Measurements from ENCODE around the gene CREB3L1.

Gene CREB3L1

DNA sequence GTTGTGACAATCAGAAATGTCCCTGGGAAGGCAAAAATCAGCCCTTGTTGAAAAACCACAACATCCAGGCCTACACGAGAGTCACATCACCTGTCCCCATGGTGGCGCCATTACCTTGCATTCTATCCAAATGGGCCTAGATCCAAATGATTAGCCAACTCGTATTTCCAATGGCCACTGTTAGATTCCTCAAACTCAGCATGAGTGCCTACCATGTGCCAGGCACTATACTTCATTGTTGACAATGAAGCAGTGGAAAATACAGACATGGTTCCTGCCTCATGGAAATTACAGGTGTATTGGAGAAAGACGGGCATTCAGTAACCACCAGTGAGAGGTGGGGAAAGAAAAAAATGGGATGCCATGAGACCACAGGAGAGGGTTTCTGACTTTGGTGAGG, 29.8 kb upstream of the CREB3L1 start:
- peak; percentile 11; the same call in 2 of the 3 replicates for ATAC-seq
- TF ChIP-seq PPARA (CRISPR knock-in tag; IDR thresholded peaks at IDR 0.05; ENCODE audit: borderline replicate concordance): no peak
- no peak for TF ChIP-seq ARNTL (CRISPR knock-in tag; IDR thresholded peaks at IDR 0.05; ENCODE audit: borderline replicate concordance, low read depth)
- TF ChIP-seq, protein P1, sequence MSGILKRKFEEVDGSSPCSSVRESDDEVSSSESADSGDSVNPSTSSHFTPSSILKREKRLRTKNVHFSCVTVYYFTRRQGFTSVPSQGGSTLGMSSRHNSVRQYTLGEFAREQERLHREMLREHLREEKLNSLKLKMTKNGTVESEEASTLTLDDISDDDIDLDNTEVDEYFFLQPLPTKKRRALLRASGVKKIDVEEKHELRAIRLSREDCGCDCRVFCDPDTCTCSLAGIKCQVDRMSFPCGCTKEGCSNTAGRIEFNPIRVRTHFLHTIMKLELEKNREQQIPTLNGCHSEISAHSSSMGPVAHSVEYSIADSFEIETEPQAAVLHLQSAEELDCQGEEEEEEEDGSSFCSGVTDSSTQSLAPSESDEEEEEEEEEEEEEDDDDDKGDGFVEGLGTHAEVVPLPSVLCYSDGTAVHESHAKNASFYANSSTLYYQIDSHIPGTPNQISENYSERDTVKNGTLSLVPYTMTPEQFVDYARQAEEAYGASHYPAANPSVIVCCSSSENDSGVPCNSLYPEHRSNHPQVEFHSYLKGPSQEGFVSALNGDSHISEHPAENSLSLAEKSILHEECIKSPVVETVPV (CRISPR knock-in tag; IDR thresholded peaks at IDR 0.05): no peak
- no peak for TF ChIP-seq TOX (CRISPR knock-in tag; IDR thresholded peaks at IDR 0.05; ENCODE audit: borderline replicate concordance)
- TF ChIP-seq, protein P2, sequence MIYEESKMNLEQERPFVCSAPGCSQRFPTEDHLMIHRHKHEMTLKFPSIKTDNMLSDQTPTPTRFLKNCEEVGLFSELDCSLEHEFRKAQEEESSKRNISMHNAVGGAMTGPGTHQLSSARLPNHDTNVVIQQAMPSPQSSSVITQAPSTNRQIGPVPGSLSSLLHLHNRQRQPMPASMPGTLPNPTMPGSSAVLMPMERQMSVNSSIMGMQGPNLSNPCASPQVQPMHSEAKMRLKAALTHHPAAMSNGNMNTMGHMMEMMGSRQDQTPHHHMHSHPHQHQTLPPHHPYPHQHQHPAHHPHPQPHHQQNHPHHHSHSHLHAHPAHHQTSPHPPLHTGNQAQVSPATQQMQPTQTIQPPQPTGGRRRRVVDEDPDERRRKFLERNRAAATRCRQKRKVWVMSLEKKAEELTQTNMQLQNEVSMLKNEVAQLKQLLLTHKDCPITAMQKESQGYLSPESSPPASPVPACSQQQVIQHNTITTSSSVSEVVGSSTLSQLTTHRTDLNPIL (CRISPR knock-in tag; IDR thresholded peaks at IDR 0.05; ENCODE audit: low read depth): no peak
- TF ChIP-seq RARB (CRISPR knock-in tag; IDR thresholded peaks at IDR 0.05): no peak
- no peak for TF ChIP-seq ZNF70 (CRISPR knock-in tag; IDR thresholded peaks at IDR 0.05)
- TF ChIP-seq ZNF8 (CRISPR knock-in tag; IDR thresholded peaks at IDR 0.05): no peak
- no peak for TF ChIP-seq ZC3H10 (CRISPR knock-in tag; IDR thresholded peaks at IDR 0.05)
- TF ChIP-seq ESRRG (CRISPR knock-in tag; IDR thresholded peaks at IDR 0.05): no peak
- TF ChIP-seq ZFP3 (CRISPR knock-in tag; IDR thresholded peaks at IDR 0.05): no peak
- no peak for TF ChIP-seq TSHZ2 (CRISPR knock-in tag; IDR thresholded peaks at IDR 0.05)
- TF ChIP-seq GLIS3 (CRISPR knock-in tag; IDR thresholded peaks at IDR 0.05): no peak
- no peak for TF ChIP-seq ZFP30 (CRISPR knock-in tag; IDR thresholded peaks at IDR 0.05)
- TF ChIP-seq PATZ1 (CRISPR knock-in tag; IDR thresholded peaks at IDR 0.05; ENCODE audit: borderline replicate concordance): no peak
- TF ChIP-seq POU6F1 (CRISPR knock-in tag; IDR thresholded peaks at IDR 0.05; ENCODE audit: borderline replicate concordance, low read depth): no peak

DNA sequence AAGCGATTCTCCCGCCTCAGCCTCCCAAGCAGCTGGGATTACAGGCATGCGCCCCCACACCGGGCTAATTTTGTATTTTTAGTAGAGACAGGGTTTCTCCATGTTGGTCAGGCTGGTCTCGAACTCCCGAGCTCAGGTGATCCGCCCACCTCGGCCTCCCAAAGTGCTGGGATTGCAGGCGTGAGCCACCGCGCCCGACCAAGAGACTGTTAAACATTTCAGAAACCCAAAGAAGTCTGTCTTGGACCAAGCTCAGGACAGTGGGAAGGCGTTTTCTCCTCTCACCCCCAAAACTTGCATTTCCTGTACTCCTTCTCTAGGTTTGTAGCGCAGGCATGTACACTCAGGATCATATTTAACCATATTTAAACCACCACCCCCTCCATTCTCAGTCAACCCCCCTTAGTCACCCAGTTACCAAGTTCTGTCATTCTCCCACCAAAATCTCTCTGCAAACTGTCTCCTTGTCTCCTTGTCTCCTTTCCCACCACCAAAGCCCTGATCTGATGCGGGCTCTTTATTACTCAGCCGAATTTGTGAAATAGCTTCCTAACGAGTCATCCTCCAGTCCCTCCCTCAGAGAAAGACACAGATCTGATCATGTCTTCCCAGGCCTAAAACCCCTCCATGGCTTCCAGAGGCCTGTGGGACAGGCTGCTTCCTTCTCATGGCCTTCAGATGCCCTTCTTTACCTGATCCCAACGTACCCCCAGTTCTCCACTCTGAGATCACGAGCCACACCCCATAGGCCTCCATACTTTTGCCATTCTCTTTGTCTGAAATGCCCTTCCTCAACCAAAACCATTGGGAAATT, 29.0 kb upstream of the CREB3L1 start:
- ATAC-seq: peak; percentile 87
- TF ChIP-seq TCF4 (CRISPR knock-in tag; IDR thresholded peaks at IDR 0.05; ENCODE audit: borderline replicate concordance) (no peak), ZFP3 (CRISPR knock-in tag; IDR thresholded peaks at IDR 0.05) (0 out of 2 replicates have a peak, but pooled peaks have one; percentile 63), SNAI2 (CRISPR knock-in tag; IDR thresholded peaks at IDR 0.05) (peak; percentile 55; the same call in 1 of the 2 replicates)
- TF ChIP-seq, protein P2 (CRISPR knock-in tag; IDR thresholded peaks at IDR 0.05; ENCODE audit: low read depth): no peak

Measured in SK-N-SH treated with all-trans-retinoic acid at 6 μM for 48 hours (cell line).